Caco-2 (cell line): ENCODE measurements around the gene FRMD6. TPM values are rescaled to one million over a fixed set of nuclear protein-coding genes. Genes with fewer than 3 reads are reported as not detected.

ENCODE experiments used
- BruUV-seq: library from RNA; stranded (reverse); fragments of 400-500 nt; replicated peaks from 2 replicates; lab custom pipeline; 2021; lab: Mats Ljungman, UMichigan
- CTCF ChIA-PET: fragments of 300-600 bp; sonication (Branson Sonifier 250); formaldehyde crosslinking; loops from one replicate; lab custom pipeline; 2022; ENCODE audit warnings: antibody characterized with exemption; lab: Charles Lee
- POLR2A ChIA-PET: fragments of 300-600 bp; sonication (Branson Sonifier 250); formaldehyde crosslinking; loops from one replicate; lab custom pipeline; 2022; ENCODE audit warnings: antibody characterized with exemption; lab: Charles Lee
- DNase-seq, 2 experiments: peaks; one replicate each; pipeline versions ENCODE4 v3.0.0 to v3.0.0-alpha.2; 2020 to 2022
- H3K27me3 ChIP-seq: replicated peaks from 2 replicates; pipeline ENCODE4 v1.6.0; 2011; ENCODE audit warnings: low read length; ENCODE audit not compliant: control insufficient read depth, insufficient read depth
- H3K36me3 ChIP-seq: 2 replicates; pipeline ENCODE4 v1.5.1; 2011; ENCODE audit warnings: low read length; ENCODE audit not compliant: control insufficient read depth, insufficient read depth
- H3K4me1 ChIP-seq: fragments of 250-450 bp; sonication (Bioruptor Pico); 2 replicates; pipeline ENCODE4 v1.5.1; 2020; ENCODE audit warnings: mild to moderate bottlenecking
- H3K4me3 ChIP-seq: 2 replicates; pipeline ENCODE4 v1.5.1; 2011; ENCODE audit warnings: low read depth, mild to moderate bottlenecking, control low read depth, low read length
- H3K9me3 ChIP-seq: fragments of 250-450 bp; sonication (Bioruptor Pico); 2 replicates; pipeline ENCODE4 v1.5.1; 2020; ENCODE audit warnings: mild to moderate bottlenecking, moderate library complexity
- H3K27ac Mint-ChIP-seq: one replicate; pipeline ENCODE4 v1.8.0; 2022; ENCODE audit warnings: mixed read lengths; ENCODE audit not compliant: unreplicated experiment
- H3K27me3 Mint-ChIP-seq: one replicate; pipeline ENCODE4 v1.8.0; 2022; ENCODE audit warnings: mixed read lengths; ENCODE audit not compliant: insufficient read depth, unreplicated experiment
- H3K36me3 Mint-ChIP-seq: one replicate; pipeline ENCODE4 v1.8.0; 2022; ENCODE audit warnings: mild to moderate bottlenecking, mixed read lengths; ENCODE audit not compliant: insufficient read depth, unreplicated experiment
- H3K4me1 Mint-ChIP-seq: one replicate; pipeline ENCODE4 v1.8.0; 2022; ENCODE audit warnings: low read depth, mixed read lengths; ENCODE audit not compliant: unreplicated experiment
- H3K4me3 Mint-ChIP-seq: one replicate; pipeline ENCODE4 v1.8.0; 2022; ENCODE audit warnings: mild to moderate bottlenecking, moderate library complexity, mixed read lengths; ENCODE audit not compliant: unreplicated experiment
- H3K9me3 Mint-ChIP-seq: one replicate; pipeline ENCODE4 v1.8.0; 2022; ENCODE audit warnings: mixed read lengths; ENCODE audit not compliant: unreplicated experiment
- CTCF ChIP-seq, 2 experiments: fragments of 200-600 bp in 1 of 2; IDR thresholded peaks; 1 replicate in 1 of 2; 2 replicates in 1 of 2; pipeline versions ENCODE4 v1.5.1 to v1.8.0; 2011 to 2022; ENCODE audit warnings: antibody characterized with exemption in 1 of 2, control low read depth in 1 of 2, inconsistent platforms in 1 of 2, low read depth in 1 of 2, low read length in 1 of 2, mild to moderate bottlenecking in 1 of 2, moderate library complexity in 1 of 2; ENCODE audit not compliant: insufficient read depth in 1 of 2, severe bottlenecking in 1 of 2, unreplicated experiment in 1 of 2
- intact Hi-C: fragments of 100-400 bp; cut with micrococcal nuclease; formaldehyde crosslinking; loops from one replicate; pipeline ENCODE4 v1.10.0; 2022; ENCODE audit not compliant: unreplicated experiment
- total RNA-seq: library from RNA; stranded (reverse); gene quantifications from 2 replicates; pipeline ENCODE4 v1.2.3, GENCODE V29; 2022

FRMD6 gene
- total RNA-seq, 1 experiment from 2014 or later = 35.7 TPM

- Mint-ChIP-seq H3K27me3 (no peaks in the 10 kb centered on the region), H3K4me3 (no peak overlapping the region), H3K27ac (no peak overlapping the region), H3K9me3 (no peaks in the 10 kb centered on the region), H3K36me3 (no peaks in the 10 kb centered on the region), H3K4me1 (peaks cover 12% of the 10 kb centered on the region)
- Histone ChIP-seq H3K27me3 (no peaks in the 10 kb centered on the region), H3K36me3 (no peaks in the 10 kb centered on the region), H3K9me3 (no peaks in the 10 kb centered on the region), H3K4me1 (peaks cover 16% of the 10 kb centered on the region; the same call in 1 of the 2 replicates), H3K4me3 (no peak overlapping the region)
- intact Hi-C loops = no loop called here
- ChIA-PET POLR2A (interaction anchor here (0.6 kb wide), 1 partner anchor 30 kb away, joined by 3 read pairs; the partner anchor contains the start of gene FRMD6), CTCF (interaction anchor here (0.7 kb wide), 1 partner anchor 30 kb away, joined by 3 read pairs; the partner anchor contains the start of gene FRMD6)
- DNase-seq = no peak
- TF ChIP-seq CTCF (IDR thresholded peaks at IDR 0.05; ENCODE audit: insufficient read depth in 1 of 2, low read depth in 1 of 2, low read length in 1 of 2, severe bottlenecking in 1 of 2, unreplicated experiment in 1 of 2) = no peak
- no TSS peak for BruUV-seq
Observed at GRCh38 chr14:51681411-51681810, 29.7 kb downstream of the FRMD6 start.

- H3K4me3 Mint-ChIP-seq = no peak overlapping the region
- CTCF ChIA-PET = no interaction called here
Observed at GRCh38 chr14:51682411-51682810, 30.7 kb downstream of the FRMD6 start.

GRCh38 chr14:51684760-51685159, 33.0 kb downstream of the FRMD6 start:
- no TSS peak for BruUV-seq
- H3K9me3 Mint-ChIP-seq = no peaks in the 10 kb centered on the region
- no peak for DNase-seq
- Histone ChIP-seq H3K9me3 (no peaks in the 10 kb centered on the region), H3K4me1 (peaks cover 7% of the 10 kb centered on the region; the same call in 1 of the 2 replicates), H3K36me3 (no peaks in the 10 kb centered on the region), H3K27me3 (no peaks in the 10 kb centered on the region), H3K4me3 (no peak overlapping the region)
- ChIA-PET CTCF (no interaction called here), POLR2A (no interaction called here)
- H3K36me3 Mint-ChIP-seq = no peaks in the 10 kb centered on the region
- no peak for TF ChIP-seq CTCF (IDR thresholded peaks at IDR 0.05; ENCODE audit: insufficient read depth in 1 of 2, low read depth in 1 of 2, low read length in 1 of 2, severe bottlenecking in 1 of 2, unreplicated experiment in 1 of 2)
- no peak overlapping the region for H3K4me3 Mint-ChIP-seq
- intact Hi-C loops = no loop called here
- H3K27ac Mint-ChIP-seq = no peak overlapping the region
- H3K27me3 Mint-ChIP-seq = no peaks in the 10 kb centered on the region
- H3K4me1 Mint-ChIP-seq = no peaks in the 10 kb centered on the region

More at GRCh38 chr14:51682411-51682810, 30.7 kb downstream of the FRMD6 start:
- no peak overlapping the region for H3K27ac Mint-ChIP-seq
- H3K36me3 Mint-ChIP-seq = no peaks in the 10 kb centered on the region
- H3K9me3 ChIP-seq = no peaks in the 10 kb centered on the region
- no peaks in the 10 kb centered on the region for H3K27me3 ChIP-seq
- peaks cover 7% of the 10 kb centered on the region; the same call in 1 of the 2 replicates for H3K4me1 ChIP-seq
- H3K9me3 Mint-ChIP-seq = no peaks in the 10 kb centered on the region
- TF ChIP-seq CTCF (IDR thresholded peaks at IDR 0.05; ENCODE audit: insufficient read depth in 1 of 2, low read depth in 1 of 2, low read length in 1 of 2, severe bottlenecking in 1 of 2, unreplicated experiment in 1 of 2) = no peak
- no peaks in the 10 kb centered on the region for H3K36me3 ChIP-seq
- POLR2A ChIA-PET = no interaction called here
- intact Hi-C loops = no loop called here
- no peak overlapping the region for H3K4me3 ChIP-seq
- DNase-seq = no peak
- BruUV-seq = no TSS peak
- no peaks in the 10 kb centered on the region for H3K27me3 Mint-ChIP-seq
- peaks cover 6% of the 10 kb centered on the region for H3K4me1 Mint-ChIP-seq
